Stomach smooth muscle (tissue), 2 donors: ENCODE results near the gene TPCN2.

Source experiments
- H3K27ac ChIP-seq: one replicate; pipeline ENCODE4 v1.7.0; 2013; ENCODE audit warnings: mild to moderate bottlenecking, low read length, inconsistent platforms
- H3K27me3 ChIP-seq, 2 donors: one replicate each; pipeline ENCODE4 v1.7.0; 2013; ENCODE audit warnings: low read length in 2 of 2; ENCODE audit not compliant: insufficient read depth in 2 of 2, control insufficient read depth in 1 of 2
- H3K36me3 ChIP-seq, 2 donors: one replicate each; pipeline ENCODE4 v1.7.0; 2013; ENCODE audit warnings: low read length in 2 of 2; ENCODE audit not compliant: control insufficient read depth in 2 of 2, insufficient read depth in 2 of 2
- H3K4me1 ChIP-seq: one replicate; pipeline ENCODE4 v1.7.0; 2013; ENCODE audit warnings: low read length; ENCODE audit not compliant: control insufficient read depth, insufficient read depth
- H3K4me3 ChIP-seq, 2 donors: one replicate each; pipeline ENCODE4 v1.7.0; 2013; ENCODE audit warnings: low read length in 2 of 2
- H3K9ac ChIP-seq, 2 donors: one replicate each; pipeline ENCODE4 v1.7.0; 2013; ENCODE audit warnings: low read length in 2 of 2, mild to moderate bottlenecking in 1 of 2
- H3K9me3 ChIP-seq, 2 donors: one replicate each; pipeline ENCODE4 v1.7.0; 2013; ENCODE audit warnings: low read length in 2 of 2; ENCODE audit not compliant: control insufficient read depth in 2 of 2
- donor health status: healthy.
- donor health status: Pancreatic carcinoma.

TPCN2 gene

GRCh38 chr11:69087133-69087524 lies 38.4 kb downstream of the TPCN2 start:
- Histone ChIP-seq H3K4me1 (peaks cover 46% of the 10 kb centered on the region), H3K9me3 (no peaks in the 10 kb centered on the region), H3K27ac (peak overlapping the region; percentile 89), H3K9ac (no peak overlapping the region), H3K36me3 (peaks cover 33 to 50% of the 10 kb centered on the region in 2 donors), H3K4me3 (no peak overlapping the region), H3K27me3 (no peaks in the 10 kb centered on the region)

- Histone ChIP-seq H3K27me3 (no peaks in the 10 kb centered on the region), H3K9ac (no peak overlapping the region), H3K9me3 (no peaks in the 10 kb centered on the region), H3K27ac (peak overlapping the region; percentile 89), H3K36me3 (peaks cover 30 to 47% of the 10 kb centered on the region in 2 donors), H3K4me1 (peaks cover 46% of the 10 kb centered on the region), H3K4me3 (no peak overlapping the region)
These were observed 39.1 kb downstream of the TPCN2 start for GRCh38 chr11:69087811-69088210.

- H3K27me3 ChIP-seq: no peaks in the 10 kb centered on the region
- H3K4me3 ChIP-seq: no peak overlapping the region
- H3K36me3 ChIP-seq: peaks cover 32 to 48% of the 10 kb centered on the region in 2 donors
- H3K4me1 ChIP-seq: peaks cover 46% of the 10 kb centered on the region
- H3K9me3 ChIP-seq: no peaks in the 10 kb centered on the region
- H3K9ac ChIP-seq: no peak overlapping the region
- H3K27ac ChIP-seq: peak overlapping the region; percentile 89
These were observed 40.0 kb downstream of the TPCN2 start for GRCh38 chr11:69088676-69089146.

GRCh38 chr11:69089258-69089657 lies 40.5 kb downstream of the TPCN2 start:
- Histone ChIP-seq H3K27ac (peak overlapping the region; percentile 89), H3K4me1 (peaks cover 46% of the 10 kb centered on the region), H3K4me3 (no peak overlapping the region), H3K36me3 (peaks cover 30 to 45% of the 10 kb centered on the region in 2 donors), H3K9ac (no peak overlapping the region), H3K27me3 (no peaks in the 10 kb centered on the region), H3K9me3 (no peaks in the 10 kb centered on the region)

GRCh38 chr11:69091638-69092165 lies 43.0 kb downstream of the TPCN2 start:
- peaks cover 33% of the 10 kb centered on the region for H3K4me1 ChIP-seq
- H3K36me3 ChIP-seq: peaks cover 30 to 44% of the 10 kb centered on the region in 2 donors
- H3K27ac ChIP-seq: no peak overlapping the region
- H3K4me3 ChIP-seq: no peak overlapping the region
- no peaks in the 10 kb centered on the region for H3K27me3 ChIP-seq
- H3K9ac ChIP-seq: no peak overlapping the region
- H3K9me3 ChIP-seq: no peaks in the 10 kb centered on the region

- Histone ChIP-seq H3K4me3 (no peak overlapping the region), H3K9me3 (no peaks in the 10 kb centered on the region), H3K36me3 (peaks cover 30 to 44% of the 10 kb centered on the region in 2 donors), H3K4me1 (peaks cover 28% of the 10 kb centered on the region), H3K9ac (no peak overlapping the region), H3K27me3 (no peaks in the 10 kb centered on the region), H3K27ac (no peak overlapping the region)
These were observed 43.5 kb downstream of the TPCN2 start for GRCh38 chr11:69092263-69092662.

- Histone ChIP-seq H3K36me3 (peaks cover 26 to 36% of the 10 kb centered on the region in 2 donors), H3K4me1 (peaks cover 20% of the 10 kb centered on the region), H3K27me3 (no peaks in the 10 kb centered on the region), H3K27ac (no peak overlapping the region), H3K4me3 (no peak overlapping the region), H3K9ac (no peak overlapping the region), H3K9me3 (no peaks in the 10 kb centered on the region)
These were observed 44.4 kb downstream of the TPCN2 start for GRCh38 chr11:69093106-69093505.

GRCh38 chr11:69094111-69094914 lies 45.6 kb downstream of the TPCN2 start:
- Histone ChIP-seq H3K27ac (peak overlapping the region; percentile 18), H3K4me1 (peaks cover 8% of the 10 kb centered on the region), H3K4me3 (no peak overlapping the region), H3K36me3 (peaks cover 22 to 30% of the 10 kb centered on the region in 2 donors), H3K9ac (no peak overlapping the region), H3K9me3 (no peaks in the 10 kb centered on the region), H3K27me3 (no peaks in the 10 kb centered on the region)

GRCh38 chr11:69094915-69095290 lies 46.2 kb downstream of the TPCN2 start:
- Histone ChIP-seq H3K9me3 (no peaks in the 10 kb centered on the region), H3K27me3 (no peaks in the 10 kb centered on the region), H3K4me1 (peaks cover 6% of the 10 kb centered on the region), H3K4me3 (no peak overlapping the region), H3K27ac (peak overlapping the region; percentile 18), H3K36me3 (peaks cover 22 to 27% of the 10 kb centered on the region in 2 donors), H3K9ac (no peak overlapping the region)

GRCh38 chr11:69095300-69095699 lies 46.6 kb downstream of the TPCN2 start:
- Histone ChIP-seq H3K27ac (no peak overlapping the region), H3K9ac (no peak overlapping the region), H3K4me1 (peaks cover 4% of the 10 kb centered on the region), H3K9me3 (no peaks in the 10 kb centered on the region), H3K27me3 (no peaks in the 10 kb centered on the region), H3K4me3 (no peak overlapping the region), H3K36me3 (peaks cover 20 to 23% of the 10 kb centered on the region in 2 donors)

GRCh38 chr11:69096473-69096872 lies 47.7 kb downstream of the TPCN2 start:
- Histone ChIP-seq H3K4me1 (peaks cover 5% of the 10 kb centered on the region), H3K9ac (no peak overlapping the region), H3K4me3 (no peak overlapping the region), H3K36me3 (peaks cover 17 to 18% of the 10 kb centered on the region in 2 donors), H3K27me3 (no peaks in the 10 kb centered on the region), H3K9me3 (no peaks in the 10 kb centered on the region), H3K27ac (no peak overlapping the region)
